LNCaP clone FGC (cell line): Measurements from ENCODE around the gene MRNIP.

Experiments
- DNase-seq: peaks from one replicate; pipeline ENCODE4 v3.0.0-alpha.2; 2011; ENCODE audit warnings: low read depth
- H3K4me3 ChIP-seq: 2 replicates; pipeline ENCODE4 v1.5.1; 2011; ENCODE audit warnings: mild to moderate bottlenecking, low read depth, low read length, control low read depth
- CTCF ChIP-seq: IDR thresholded peaks from 2 replicates; pipeline ENCODE4 v1.5.1; 2012; ENCODE audit warnings: mild to moderate bottlenecking; ENCODE audit not compliant: control insufficient read depth, insufficient read depth; ENCODE audit errors: extremely low read depth

The MRNIP gene

GRCh38 chr5:179830818-179831468 is 27.7 kb downstream of the MRNIP start:
- no peak overlapping the region for H3K4me3 ChIP-seq
- TF ChIP-seq CTCF: no peak
- DNase-seq: no peak

- no peak for DNase-seq
- no peak for TF ChIP-seq CTCF
- no peak overlapping the region for H3K4me3 ChIP-seq
These were observed 28.7 kb downstream of the MRNIP start for GRCh38 chr5:179829732-179830435.

GRCh38 chr5:179828756-179829421 is 29.7 kb downstream of the MRNIP start:
- H3K4me3 ChIP-seq: no peak overlapping the region
- no peak for DNase-seq
- TF ChIP-seq CTCF: no peak

GRCh38 chr5:179827680-179828079 is 30.9 kb downstream of the MRNIP start:
- H3K4me3 ChIP-seq: no peak overlapping the region
- DNase-seq: no peak
- TF ChIP-seq CTCF: no peak

GRCh38 chr5:179825655-179826182 is 32.9 kb downstream of the MRNIP start:
- no peak for DNase-seq
- H3K4me3 ChIP-seq: no peak overlapping the region
- no peak for TF ChIP-seq CTCF

- no peak overlapping the region for H3K4me3 ChIP-seq
- no peak for TF ChIP-seq CTCF
These were observed 33.9 kb downstream of the MRNIP start for GRCh38 chr5:179824745-179825112.

More at GRCh38 chr5:179824745-179825112, 33.9 kb downstream of the MRNIP start:
- no peak for DNase-seq
